Measurements from ENCODE around the gene KLHL2.

DNA sequence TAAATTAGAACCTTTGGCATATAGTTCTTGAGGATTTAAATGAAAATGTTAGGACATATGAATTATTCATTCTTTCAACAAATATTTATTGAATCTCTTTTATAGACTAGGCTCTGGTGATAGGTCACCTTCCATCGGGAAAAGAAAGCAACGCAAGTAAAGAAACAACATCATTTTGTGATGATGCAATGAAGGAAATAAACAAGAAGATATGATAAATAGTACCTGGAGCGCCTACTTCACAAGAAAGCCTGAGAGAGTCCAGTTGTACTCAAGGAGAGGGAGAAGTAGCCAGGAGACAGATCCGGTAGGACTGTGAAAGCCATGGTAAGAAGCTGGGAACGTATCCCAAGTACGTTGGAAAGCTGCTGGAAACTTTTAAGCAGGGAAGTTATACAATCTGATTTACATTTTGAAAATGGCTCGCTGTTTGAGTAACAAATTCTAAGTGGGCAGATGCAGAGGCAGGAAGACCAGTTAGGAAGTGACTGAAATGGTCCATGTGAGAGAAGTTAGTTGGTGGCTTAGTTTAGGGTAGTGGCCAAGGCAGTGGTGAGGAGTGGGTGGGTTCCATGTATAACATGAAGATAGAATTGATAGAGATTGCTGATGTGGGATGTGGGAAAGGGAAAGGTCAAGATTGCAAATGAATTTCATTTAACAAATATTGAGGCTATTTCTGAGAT is 153.8 kb downstream of the KLHL2 start:
- TF ChIP-seq, protein P1, sequence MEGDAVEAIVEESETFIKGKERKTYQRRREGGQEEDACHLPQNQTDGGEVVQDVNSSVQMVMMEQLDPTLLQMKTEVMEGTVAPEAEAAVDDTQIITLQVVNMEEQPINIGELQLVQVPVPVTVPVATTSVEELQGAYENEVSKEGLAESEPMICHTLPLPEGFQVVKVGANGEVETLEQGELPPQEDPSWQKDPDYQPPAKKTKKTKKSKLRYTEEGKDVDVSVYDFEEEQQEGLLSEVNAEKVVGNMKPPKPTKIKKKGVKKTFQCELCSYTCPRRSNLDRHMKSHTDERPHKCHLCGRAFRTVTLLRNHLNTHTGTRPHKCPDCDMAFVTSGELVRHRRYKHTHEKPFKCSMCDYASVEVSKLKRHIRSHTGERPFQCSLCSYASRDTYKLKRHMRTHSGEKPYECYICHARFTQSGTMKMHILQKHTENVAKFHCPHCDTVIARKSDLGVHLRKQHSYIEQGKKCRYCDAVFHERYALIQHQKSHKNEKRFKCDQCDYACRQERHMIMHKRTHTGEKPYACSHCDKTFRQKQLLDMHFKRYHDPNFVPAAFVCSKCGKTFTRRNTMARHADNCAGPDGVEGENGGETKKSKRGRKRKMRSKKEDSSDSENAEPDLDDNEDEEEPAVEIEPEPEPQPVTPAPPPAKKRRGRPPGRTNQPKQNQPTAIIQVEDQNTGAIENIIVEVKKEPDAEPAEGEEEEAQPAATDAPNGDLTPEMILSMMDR (IDR thresholded peaks at IDR 0.05) = no peak
- TF ChIP-seq POLR2A (IDR thresholded peaks at IDR 0.05) = no peak
